Panc1 (cell line): Measurements from ENCODE around the gene CERS1. TPM values are rescaled to one million over a fixed set of nuclear protein-coding genes. Genes with fewer than 3 reads are reported as not detected.

Experiments
- ATAC-seq: fragments of 200-7000 bp; cut with Tn5 transposase; 2 replicates; pipeline ENCODE4 v1.9.1; 2020; ENCODE audit warnings: mild to moderate bottlenecking, moderate library complexity
- BruUV-seq: library from RNA; stranded (reverse); fragments of 400-500 nt; replicated peaks from 2 replicates; lab custom pipeline; 2021; lab: Mats Ljungman, UMichigan
- CTCF ChIA-PET: fragments of 300-600 bp; sonication (Branson Sonifier 250); formaldehyde crosslinking; loops from one replicate; lab custom pipeline; 2022; ENCODE audit warnings: antibody characterized with exemption; lab: Charles Lee
- POLR2A ChIA-PET: fragments of 300-600 bp; sonication (Branson Sonifier 250); formaldehyde crosslinking; loops from one replicate; lab custom pipeline; 2022; ENCODE audit warnings: antibody characterized with exemption; lab: Charles Lee
- DNase-seq: peaks from one replicate; pipeline ENCODE4 v3.0.0-alpha.2; 2010; ENCODE audit warnings: low read depth, low spot score
- H3K27ac ChIP-seq: 2 replicates; pipeline ENCODE4 v1.5.1; 2011; ENCODE audit warnings: mild to moderate bottlenecking, low read length, inconsistent platforms
- H3K27me3 ChIP-seq: fragments of 200-500 bp; sonication (Bioruptor generic); 2 replicates; pipeline ENCODE4 v1.6.0; 2014; ENCODE audit warnings: low read length, inconsistent platforms; ENCODE audit not compliant: control insufficient read depth, insufficient read depth
- H3K36me3 ChIP-seq: fragments of 200-500 bp; sonication (Bioruptor generic); 2 replicates; pipeline ENCODE4 v1.5.1; 2014; ENCODE audit warnings: inconsistent platforms, mild to moderate bottlenecking, low read length, moderate library complexity; ENCODE audit not compliant: control insufficient read depth, insufficient read depth
- H3K4me1 ChIP-seq: 2 replicates; pipeline ENCODE4 v1.5.1; 2011; ENCODE audit warnings: inconsistent platforms, mild to moderate bottlenecking, low read length, moderate library complexity; ENCODE audit not compliant: control insufficient read depth, insufficient read depth
- H3K4me3 ChIP-seq, 2 experiments: 2 replicates each; pipeline ENCODE4 v1.5.1; 2011 to 2012; ENCODE audit warnings: low read depth in 2 of 2, low read length in 2 of 2, mild to moderate bottlenecking in 2 of 2, inconsistent platforms in 1 of 2, moderate library complexity in 1 of 2
- H3K9me3 ChIP-seq: fragments of 200-500 bp; sonication (Bioruptor generic); 2 replicates; pipeline ENCODE4 v1.5.1; 2014; ENCODE audit warnings: low read depth, mild to moderate bottlenecking, inconsistent platforms, low read length, moderate library complexity; ENCODE audit not compliant: control insufficient read depth, insufficient read depth
- POLR2AphosphoS5 ChIP-seq: IDR thresholded peaks from 2 replicates; pipeline ENCODE4 v1.6.1; 2012; ENCODE audit warnings: mild to moderate bottlenecking, low read depth, low read length, moderate library complexity
- SIN3A ChIP-seq: IDR thresholded peaks from 2 replicates; pipeline ENCODE4 v1.6.1; 2012; ENCODE audit warnings: low read depth, mild to moderate bottlenecking, low read length, moderate library complexity, borderline replicate concordance; ENCODE audit not compliant: insufficient read depth
- in situ Hi-C: cut with HindIII; loops from 2 replicates; pipeline ENCODE4 v1.10.0; 2016; ENCODE audit warnings: low sequenced_read_pairs, low pct_unique_long_range_greater_than_20kb
- intact Hi-C: fragments of 100-400 bp; cut with micrococcal nuclease; formaldehyde crosslinking; loops from one replicate; pipeline ENCODE4 v1.10.0; 2022; ENCODE audit not compliant: unreplicated experiment
- total RNA-seq: library from RNA; stranded (reverse); gene quantifications from one replicate; pipeline ENCODE4 v1.2.1, GENCODE V29; 2021; ENCODE audit not compliant: unreplicated experiment
- TF ChIP-seq, protein P1 (sequence below), 2 experiments: IDR thresholded peaks; 2 replicates each; pipeline ENCODE4 v1.6.1; 2011 to 2012; ENCODE audit warnings: low read depth in 2 of 2, control low read depth in 1 of 2, low read length in 1 of 2, mild to moderate bottlenecking in 1 of 2, moderate library complexity in 1 of 2; ENCODE audit not compliant: insufficient read depth in 1 of 2
- TF ChIP-seq, protein P2 (sequence below): fragments of 450-650 bp; IDR thresholded peaks from 2 replicates; pipeline ENCODE4 v1.5.1; 2017; ENCODE audit warnings: mild to moderate bottlenecking

Gene CERS1
- total RNA-seq, 1 experiment from 2014 or later: 4.5 TPM

DNA sequence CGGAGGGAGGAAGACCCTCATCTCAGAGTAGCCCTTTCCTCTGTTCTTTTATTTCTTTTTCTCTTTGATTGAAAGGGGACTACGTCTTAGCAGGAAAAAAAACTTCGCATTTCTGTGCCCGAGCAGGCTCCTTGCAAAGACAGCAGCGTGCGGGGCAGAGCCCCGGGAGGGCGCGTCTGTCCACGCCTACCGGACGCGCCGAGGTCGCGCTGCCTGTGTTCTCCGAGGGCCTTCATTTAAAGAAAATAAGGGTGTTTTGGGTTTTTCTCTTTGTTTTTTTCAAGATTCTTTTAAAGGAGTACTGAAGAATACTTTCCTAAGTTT lies 29.2 kb downstream of the CERS1 start:
- DNase-seq (no peak), ATAC-seq (peak; percentile 9)
- no peaks in the 10 kb centered on the region for H3K4me1 ChIP-seq
- in situ Hi-C loops: no loop called here
- peaks cover 5% of the 10 kb centered on the region for H3K36me3 ChIP-seq
- intact Hi-C loops: no loop called here
- TF ChIP-seq, protein P1, sequence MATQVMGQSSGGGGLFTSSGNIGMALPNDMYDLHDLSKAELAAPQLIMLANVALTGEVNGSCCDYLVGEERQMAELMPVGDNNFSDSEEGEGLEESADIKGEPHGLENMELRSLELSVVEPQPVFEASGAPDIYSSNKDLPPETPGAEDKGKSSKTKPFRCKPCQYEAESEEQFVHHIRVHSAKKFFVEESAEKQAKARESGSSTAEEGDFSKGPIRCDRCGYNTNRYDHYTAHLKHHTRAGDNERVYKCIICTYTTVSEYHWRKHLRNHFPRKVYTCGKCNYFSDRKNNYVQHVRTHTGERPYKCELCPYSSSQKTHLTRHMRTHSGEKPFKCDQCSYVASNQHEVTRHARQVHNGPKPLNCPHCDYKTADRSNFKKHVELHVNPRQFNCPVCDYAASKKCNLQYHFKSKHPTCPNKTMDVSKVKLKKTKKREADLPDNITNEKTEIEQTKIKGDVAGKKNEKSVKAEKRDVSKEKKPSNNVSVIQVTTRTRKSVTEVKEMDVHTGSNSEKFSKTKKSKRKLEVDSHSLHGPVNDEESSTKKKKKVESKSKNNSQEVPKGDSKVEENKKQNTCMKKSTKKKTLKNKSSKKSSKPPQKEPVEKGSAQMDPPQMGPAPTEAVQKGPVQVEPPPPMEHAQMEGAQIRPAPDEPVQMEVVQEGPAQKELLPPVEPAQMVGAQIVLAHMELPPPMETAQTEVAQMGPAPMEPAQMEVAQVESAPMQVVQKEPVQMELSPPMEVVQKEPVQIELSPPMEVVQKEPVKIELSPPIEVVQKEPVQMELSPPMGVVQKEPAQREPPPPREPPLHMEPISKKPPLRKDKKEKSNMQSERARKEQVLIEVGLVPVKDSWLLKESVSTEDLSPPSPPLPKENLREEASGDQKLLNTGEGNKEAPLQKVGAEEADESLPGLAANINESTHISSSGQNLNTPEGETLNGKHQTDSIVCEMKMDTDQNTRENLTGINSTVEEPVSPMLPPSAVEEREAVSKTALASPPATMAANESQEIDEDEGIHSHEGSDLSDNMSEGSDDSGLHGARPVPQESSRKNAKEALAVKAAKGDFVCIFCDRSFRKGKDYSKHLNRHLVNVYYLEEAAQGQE (IDR thresholded peaks at IDR 0.05; ENCODE audit: insufficient read depth in 1 of 2, low read depth in 2 of 2, low read length in 1 of 2): no peak
- TF ChIP-seq, protein P2, sequence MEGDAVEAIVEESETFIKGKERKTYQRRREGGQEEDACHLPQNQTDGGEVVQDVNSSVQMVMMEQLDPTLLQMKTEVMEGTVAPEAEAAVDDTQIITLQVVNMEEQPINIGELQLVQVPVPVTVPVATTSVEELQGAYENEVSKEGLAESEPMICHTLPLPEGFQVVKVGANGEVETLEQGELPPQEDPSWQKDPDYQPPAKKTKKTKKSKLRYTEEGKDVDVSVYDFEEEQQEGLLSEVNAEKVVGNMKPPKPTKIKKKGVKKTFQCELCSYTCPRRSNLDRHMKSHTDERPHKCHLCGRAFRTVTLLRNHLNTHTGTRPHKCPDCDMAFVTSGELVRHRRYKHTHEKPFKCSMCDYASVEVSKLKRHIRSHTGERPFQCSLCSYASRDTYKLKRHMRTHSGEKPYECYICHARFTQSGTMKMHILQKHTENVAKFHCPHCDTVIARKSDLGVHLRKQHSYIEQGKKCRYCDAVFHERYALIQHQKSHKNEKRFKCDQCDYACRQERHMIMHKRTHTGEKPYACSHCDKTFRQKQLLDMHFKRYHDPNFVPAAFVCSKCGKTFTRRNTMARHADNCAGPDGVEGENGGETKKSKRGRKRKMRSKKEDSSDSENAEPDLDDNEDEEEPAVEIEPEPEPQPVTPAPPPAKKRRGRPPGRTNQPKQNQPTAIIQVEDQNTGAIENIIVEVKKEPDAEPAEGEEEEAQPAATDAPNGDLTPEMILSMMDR: peak; percentile 46
- TF ChIP-seq POLR2AphosphoS5: no peak
- H3K27me3 ChIP-seq: no peaks in the 10 kb centered on the region
- ChIA-PET CTCF (no interaction called here), POLR2A (no interaction called here)
- no peak overlapping the region for H3K27ac ChIP-seq
- no peak overlapping the region for H3K4me3 ChIP-seq
- H3K9me3 ChIP-seq: no peaks in the 10 kb centered on the region
- no TSS peak for BruUV-seq

DNA sequence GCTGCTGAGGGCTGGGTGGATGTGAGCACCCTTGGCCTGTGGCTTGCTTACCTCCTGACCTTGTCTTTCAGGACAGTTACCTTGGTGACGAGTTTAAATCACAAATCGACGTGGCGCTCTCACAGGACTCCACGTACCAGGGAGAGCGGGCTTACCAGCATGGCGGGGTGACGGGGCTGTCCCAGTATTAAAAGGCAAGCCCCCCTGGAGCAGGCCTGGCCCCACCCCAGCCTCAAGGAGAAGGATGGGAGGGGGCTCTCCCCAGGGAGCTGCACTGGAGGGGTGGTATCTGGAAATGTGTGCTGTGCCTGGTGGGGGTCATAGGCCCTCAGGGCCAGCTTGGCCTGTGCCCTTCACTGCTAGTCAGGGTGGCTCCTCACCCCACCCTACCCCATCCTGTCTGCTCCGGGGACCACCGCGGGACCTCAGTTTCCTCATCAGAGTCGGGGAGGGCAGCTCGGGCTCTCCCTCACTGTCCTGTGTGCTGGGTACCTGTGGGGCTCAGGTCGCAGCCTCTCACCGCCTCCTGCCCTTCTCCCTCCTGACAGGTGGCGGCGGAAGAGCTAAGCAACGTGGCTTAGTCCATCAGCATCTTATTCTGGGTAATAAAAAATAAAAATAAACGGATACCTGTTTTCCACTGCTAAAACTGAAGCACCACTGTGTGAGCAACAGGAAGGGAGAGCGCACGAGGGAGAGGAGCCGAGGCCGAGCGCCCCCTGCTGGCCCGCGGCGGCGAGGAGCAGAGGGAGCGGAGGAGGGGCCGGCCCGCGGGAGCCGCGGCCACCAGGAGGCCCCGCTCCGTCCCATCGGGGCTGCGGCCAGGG lies 29.8 kb downstream of the CERS1 start:
- Histone ChIP-seq H3K36me3 (peaks cover 5% of the 10 kb centered on the region), H3K4me3 (no peak overlapping the region), H3K9me3 (no peaks in the 10 kb centered on the region), H3K27ac (no peak overlapping the region), H3K27me3 (no peaks in the 10 kb centered on the region), H3K4me1 (no peaks in the 10 kb centered on the region)
- TF ChIP-seq SIN3A: no peak
- TF ChIP-seq, protein P2: peak; percentile 99
- TF ChIP-seq, protein P1 (IDR thresholded peaks at IDR 0.05; ENCODE audit: insufficient read depth in 1 of 2, low read depth in 2 of 2, low read length in 1 of 2): no peak
- ATAC-seq: peak; percentile 93
- intact Hi-C loops: no loop called here
- DNase-seq: no peak
- POLR2A ChIA-PET: no interaction called here
- BruUV-seq: no TSS peak
- in situ Hi-C loops: no loop called here
- CTCF ChIA-PET: interaction anchor here (0.7 kb wide), 1 partner anchor 19 kb away, joined by 4 read pairs; no protein-coding TSS in a partner anchor
